ENCODE measurements around the gene GDPD2.

DNA sequence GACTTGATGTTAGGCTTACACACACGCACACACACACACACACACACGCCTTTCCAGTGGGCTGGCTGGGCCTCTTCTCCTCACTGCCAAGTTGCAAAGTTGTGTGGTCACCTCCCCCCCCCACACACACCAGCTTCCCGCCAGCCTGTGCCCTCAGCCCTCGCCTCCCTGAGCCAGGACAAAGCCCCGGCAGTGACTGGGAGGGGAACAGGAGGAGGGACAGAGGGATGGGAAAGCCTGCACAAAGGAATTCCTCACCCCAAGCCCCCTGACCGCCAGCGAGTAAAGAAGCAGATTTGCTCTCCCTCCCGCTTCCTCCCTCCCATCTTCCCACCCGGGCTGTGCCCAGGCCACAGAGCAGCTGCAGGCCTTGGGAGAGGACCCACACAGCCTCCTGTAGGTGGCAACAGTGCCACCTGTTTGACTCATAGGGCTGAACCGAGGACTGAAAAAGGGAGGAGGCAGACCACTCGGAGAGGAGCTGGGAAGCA, at the start of gene GDPD2:
- TF ChIP-seq, protein P1, sequence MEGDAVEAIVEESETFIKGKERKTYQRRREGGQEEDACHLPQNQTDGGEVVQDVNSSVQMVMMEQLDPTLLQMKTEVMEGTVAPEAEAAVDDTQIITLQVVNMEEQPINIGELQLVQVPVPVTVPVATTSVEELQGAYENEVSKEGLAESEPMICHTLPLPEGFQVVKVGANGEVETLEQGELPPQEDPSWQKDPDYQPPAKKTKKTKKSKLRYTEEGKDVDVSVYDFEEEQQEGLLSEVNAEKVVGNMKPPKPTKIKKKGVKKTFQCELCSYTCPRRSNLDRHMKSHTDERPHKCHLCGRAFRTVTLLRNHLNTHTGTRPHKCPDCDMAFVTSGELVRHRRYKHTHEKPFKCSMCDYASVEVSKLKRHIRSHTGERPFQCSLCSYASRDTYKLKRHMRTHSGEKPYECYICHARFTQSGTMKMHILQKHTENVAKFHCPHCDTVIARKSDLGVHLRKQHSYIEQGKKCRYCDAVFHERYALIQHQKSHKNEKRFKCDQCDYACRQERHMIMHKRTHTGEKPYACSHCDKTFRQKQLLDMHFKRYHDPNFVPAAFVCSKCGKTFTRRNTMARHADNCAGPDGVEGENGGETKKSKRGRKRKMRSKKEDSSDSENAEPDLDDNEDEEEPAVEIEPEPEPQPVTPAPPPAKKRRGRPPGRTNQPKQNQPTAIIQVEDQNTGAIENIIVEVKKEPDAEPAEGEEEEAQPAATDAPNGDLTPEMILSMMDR (IDR thresholded peaks at IDR 0.05): no peak
- TF ChIP-seq POLR2A (IDR thresholded peaks at IDR 0.05): no peak

All from breast epithelium (tissue), 3 donors.